IMR-90 (cell line): ENCODE results near the gene LLGL2.

ENCODE experiments used
- BHLHE40 ChIP-seq: fragments of 150-350 bp; IDR thresholded peaks from 2 replicates; pipeline ENCODE4 v1.6.1; 2016; ENCODE audit warnings: mild to moderate bottlenecking, low read depth, low read length
- ELK1 ChIP-seq: fragments of 150-350 bp; IDR thresholded peaks from 2 replicates; pipeline ENCODE4 v1.6.1; 2016; ENCODE audit warnings: low read depth, mild to moderate bottlenecking, low read length, moderate library complexity, borderline replicate concordance
- FOS ChIP-seq: fragments of 150-350 bp; IDR thresholded peaks from 2 replicates; pipeline ENCODE4 v1.6.1; 2016; ENCODE audit warnings: low read depth, low read length
- MAFK ChIP-seq: IDR thresholded peaks from 2 replicates; pipeline ENCODE4 v1.6.1; 2012; ENCODE audit warnings: low read depth, low read length, improper control_type of control experiment
- MAZ ChIP-seq: IDR thresholded peaks from 2 replicates; pipeline ENCODE4 v1.6.1; 2012; ENCODE audit warnings: low read depth, mild to moderate bottlenecking, low read length, improper control_type of control experiment, moderate library complexity, borderline replicate concordance
- MXI1 ChIP-seq: IDR thresholded peaks from 2 replicates; pipeline ENCODE4 v1.6.1; 2012; ENCODE audit warnings: low read depth, mild to moderate bottlenecking, low read length, moderate library complexity, borderline replicate concordance
- NFE2L2 ChIP-seq: fragments of 150-350 bp; IDR thresholded peaks from 2 replicates; pipeline ENCODE4 v1.6.1; 2016; ENCODE audit warnings: low read depth, mild to moderate bottlenecking, low read length
- POLR2A ChIP-seq: IDR thresholded peaks from 2 replicates; pipeline ENCODE4 v1.6.1; 2012; ENCODE audit warnings: mild to moderate bottlenecking, low read depth, low read length
- RAD21 ChIP-seq: IDR thresholded peaks from 2 replicates; pipeline ENCODE4 v1.6.1; 2012; ENCODE audit warnings: low read length, improper control_type of control experiment
- RCOR1 ChIP-seq: IDR thresholded peaks from 2 replicates; pipeline ENCODE4 v1.6.1; 2012; ENCODE audit warnings: mild to moderate bottlenecking, low read length, improper control_type of control experiment; ENCODE audit not compliant: insufficient replicate concordance
- SMC3 ChIP-seq: fragments of 150-350 bp; IDR thresholded peaks from 2 replicates; pipeline ENCODE4 v1.6.1; 2016; ENCODE audit warnings: low read depth, mild to moderate bottlenecking, antibody characterized with exemption, low read length, moderate library complexity
- USF2 ChIP-seq: fragments of 150-350 bp; IDR thresholded peaks from 2 replicates; pipeline ENCODE4 v1.6.1; 2017; ENCODE audit warnings: mild to moderate bottlenecking, antibody characterized with exemption, low read length, low read depth
- TF ChIP-seq, protein P1 (sequence below): conservative IDR thresholded peaks from 2 replicates; pipeline ENCODE4 v1.5.1; 2012; ENCODE audit warnings: mild to moderate bottlenecking, low read depth, low read length, improper control_type of control experiment

GRCh38 chr17:75571197-75571884 is 45.8 kb downstream of the LLGL2 start:
- TF ChIP-seq, protein P1, sequence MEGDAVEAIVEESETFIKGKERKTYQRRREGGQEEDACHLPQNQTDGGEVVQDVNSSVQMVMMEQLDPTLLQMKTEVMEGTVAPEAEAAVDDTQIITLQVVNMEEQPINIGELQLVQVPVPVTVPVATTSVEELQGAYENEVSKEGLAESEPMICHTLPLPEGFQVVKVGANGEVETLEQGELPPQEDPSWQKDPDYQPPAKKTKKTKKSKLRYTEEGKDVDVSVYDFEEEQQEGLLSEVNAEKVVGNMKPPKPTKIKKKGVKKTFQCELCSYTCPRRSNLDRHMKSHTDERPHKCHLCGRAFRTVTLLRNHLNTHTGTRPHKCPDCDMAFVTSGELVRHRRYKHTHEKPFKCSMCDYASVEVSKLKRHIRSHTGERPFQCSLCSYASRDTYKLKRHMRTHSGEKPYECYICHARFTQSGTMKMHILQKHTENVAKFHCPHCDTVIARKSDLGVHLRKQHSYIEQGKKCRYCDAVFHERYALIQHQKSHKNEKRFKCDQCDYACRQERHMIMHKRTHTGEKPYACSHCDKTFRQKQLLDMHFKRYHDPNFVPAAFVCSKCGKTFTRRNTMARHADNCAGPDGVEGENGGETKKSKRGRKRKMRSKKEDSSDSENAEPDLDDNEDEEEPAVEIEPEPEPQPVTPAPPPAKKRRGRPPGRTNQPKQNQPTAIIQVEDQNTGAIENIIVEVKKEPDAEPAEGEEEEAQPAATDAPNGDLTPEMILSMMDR: no peak
- TF ChIP-seq BHLHE40 (no peak), POLR2A (no peak), RAD21 (no peak), FOS (no peak), USF2 (no peak), NFE2L2 (no peak), ELK1 (no peak), MAFK (no peak), RCOR1 (no peak), MXI1 (no peak), SMC3 (no peak), MAZ (no peak)
